Activated CD4-positive, CD25-positive, alpha-beta regulatory T cell treated with anti-CD3 and anti-CD28 coated beads, Interleukin-2, amount 50 U/mL, for 24 hours (primary cell): Measurements from ENCODE around the gene COL23A1.
"Not testable (repeated sequence)": the region's sequence is repeated elsewhere in the genome, so short reads cannot be mapped to it uniquely, and the experiment has no call there.

Source experiments
- ATAC-seq, 2 donors: fragments of 150-1000 bp; cut with Tn5 transposase; one replicate each; pipeline ENCODE4 v1.10.0; 2021; ENCODE audit warnings: mild to moderate bottlenecking in 1 of 2, moderate library complexity in 1 of 2

COL23A1 gene

DNA sequence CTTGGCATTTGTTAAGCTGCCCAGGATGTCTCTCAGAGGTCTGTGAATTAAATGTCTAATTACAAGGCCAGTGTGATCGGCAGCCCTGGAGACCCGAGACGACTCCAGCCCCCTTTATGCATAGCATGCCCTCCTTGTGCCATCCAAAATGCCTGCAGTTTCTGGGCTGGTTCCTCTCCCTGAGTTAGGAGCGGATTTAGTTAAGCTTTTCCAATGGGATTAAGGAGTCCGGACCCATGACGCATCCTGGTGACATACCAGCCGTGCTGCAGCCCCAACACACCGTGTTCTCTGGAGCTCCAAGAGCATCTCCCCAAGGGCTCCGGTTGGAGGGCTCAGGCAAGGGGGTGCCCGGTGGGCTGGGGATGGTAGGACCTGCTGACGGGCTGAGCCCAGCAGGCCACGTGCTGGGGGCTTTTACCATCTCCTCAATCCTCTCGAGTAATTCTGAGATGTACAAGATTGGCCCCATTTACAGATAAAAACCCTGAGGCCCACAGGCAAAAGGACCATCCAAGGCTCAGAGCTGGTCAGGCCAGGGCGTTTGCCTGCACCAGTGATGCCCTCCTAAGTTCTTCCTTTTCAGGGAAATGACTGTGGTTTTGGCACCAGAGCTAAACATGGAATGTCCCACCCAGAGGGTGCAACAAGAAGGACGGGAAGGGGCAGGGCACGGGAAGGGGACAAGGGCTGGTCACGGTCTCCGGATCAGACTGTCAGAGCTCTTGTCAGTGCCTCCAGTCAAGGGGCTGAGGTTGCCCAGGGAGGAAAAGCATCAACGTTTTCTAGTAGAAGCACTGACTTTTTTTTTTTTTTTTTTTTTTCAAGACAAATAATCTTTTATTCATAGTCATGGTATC is 275.0 kb downstream of the COL23A1 start:
- no peak for ATAC-seq

DNA sequence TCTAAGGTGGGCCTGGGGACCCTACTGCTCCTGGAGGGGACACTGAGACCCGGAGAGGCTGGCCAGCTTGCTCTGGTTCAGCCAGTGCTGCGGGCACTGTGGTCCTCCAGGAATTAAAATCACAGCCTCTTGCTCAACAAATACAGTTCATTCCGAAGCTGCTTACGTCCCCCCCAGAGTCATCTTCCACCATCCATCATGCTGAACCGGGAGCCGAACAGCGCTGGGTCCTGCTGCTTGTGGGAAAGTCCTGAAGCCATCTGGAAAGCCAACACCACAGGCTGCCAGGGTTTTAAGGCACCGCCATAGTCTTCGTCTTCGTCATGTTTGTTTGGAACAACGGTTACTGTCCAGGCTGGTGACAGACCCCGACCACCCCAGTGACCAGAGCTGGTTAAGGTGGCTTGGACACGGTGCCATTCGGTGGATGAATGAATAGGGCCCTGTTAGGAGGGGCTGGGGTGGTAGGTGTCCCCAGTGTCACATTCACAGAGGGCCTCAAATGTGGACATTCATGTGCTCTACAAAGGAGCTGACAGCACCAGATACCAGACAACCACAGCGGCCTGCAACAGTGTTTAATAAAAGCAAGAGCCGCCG is 276.0 kb downstream of the COL23A1 start:
- ATAC-seq = no peak

DNA sequence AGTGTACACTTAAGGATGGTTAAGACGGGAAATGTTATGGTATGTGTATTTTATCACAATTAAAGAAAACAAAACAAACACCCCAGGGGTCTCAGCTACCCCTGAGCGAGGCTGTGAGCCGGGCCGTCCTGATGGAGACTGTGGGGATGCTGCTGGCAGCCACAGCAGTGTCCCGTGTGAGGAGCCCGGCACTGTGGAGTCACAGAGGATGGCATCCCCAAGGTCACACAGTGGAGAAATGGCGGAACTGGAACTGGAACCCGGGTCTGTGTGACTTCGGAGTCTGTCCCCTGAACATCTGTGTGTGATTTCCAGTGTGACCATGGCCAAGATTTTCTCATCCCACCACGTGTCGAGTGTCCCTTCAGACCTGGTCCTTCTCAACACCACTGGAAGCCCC is 276.9 kb downstream of the COL23A1 start:
- no peak for ATAC-seq

DNA sequence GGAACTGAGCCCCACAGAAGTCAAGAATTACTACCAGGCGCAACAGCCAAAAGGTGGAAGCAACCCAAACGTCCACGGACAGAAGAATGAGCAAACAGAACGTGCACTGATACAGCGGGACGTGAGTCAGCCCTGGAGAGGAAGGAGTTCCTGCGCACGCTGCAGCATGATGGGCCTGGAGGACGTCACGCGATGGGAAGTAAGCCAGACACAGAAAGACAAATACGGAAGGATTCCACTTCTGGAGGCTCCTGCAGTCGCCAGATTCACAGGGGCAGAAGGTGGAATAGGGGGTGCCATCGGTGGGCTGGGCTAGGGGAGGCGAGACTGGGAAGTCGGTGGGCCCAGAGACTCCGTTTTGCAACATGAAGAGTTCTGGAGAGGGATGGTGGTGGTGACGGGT is 277.3 kb downstream of the COL23A1 start:
- no peak for ATAC-seq

DNA sequence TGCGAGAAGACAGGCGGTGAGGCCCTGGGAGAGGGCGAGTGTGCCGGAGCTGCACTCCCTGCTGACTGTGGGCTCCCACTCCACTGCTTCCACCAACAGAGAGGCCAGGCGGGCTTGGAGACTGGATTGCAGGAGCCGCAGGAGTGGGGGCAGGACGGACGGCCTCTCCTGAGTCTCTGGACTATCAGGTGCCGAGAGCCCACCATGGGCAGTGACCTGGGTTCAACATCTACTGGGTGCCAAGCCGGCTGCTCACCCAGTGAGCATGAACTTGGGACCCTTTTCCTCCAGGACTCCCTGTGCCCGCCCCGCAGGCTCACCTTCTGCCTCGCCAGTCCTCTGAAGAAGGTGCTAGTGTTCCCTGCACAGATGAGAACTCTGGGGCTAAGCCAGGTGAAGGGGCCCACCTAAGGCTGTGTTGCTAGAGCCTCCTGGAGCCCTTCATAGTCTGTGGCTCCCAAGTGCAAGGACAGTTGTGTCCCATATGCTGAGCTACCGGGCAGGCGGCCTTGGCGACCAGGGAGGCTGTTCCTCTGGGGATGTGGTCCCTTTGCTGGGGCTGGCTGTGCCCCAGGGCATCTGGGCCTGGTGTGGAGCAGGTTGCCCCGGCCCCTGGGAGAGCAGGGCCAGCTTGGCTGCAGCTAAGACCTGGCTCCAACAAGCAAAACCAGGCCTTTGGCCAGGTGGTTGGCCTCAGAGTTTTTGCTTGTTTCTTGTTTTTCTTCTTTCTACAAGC is 279.9 kb downstream of the COL23A1 start:
- ATAC-seq = no peak

- no peak for ATAC-seq
Observed at GRCh38 chr5:178309271-178310013, 280.8 kb downstream of the COL23A1 start.

GRCh38 chr5:178308541-178309092 is 281.6 kb downstream of the COL23A1 start:
- no peak for ATAC-seq

GRCh38 chr5:178307267-178308045 is 282.7 kb downstream of the COL23A1 start:
- no peak for ATAC-seq

DNA sequence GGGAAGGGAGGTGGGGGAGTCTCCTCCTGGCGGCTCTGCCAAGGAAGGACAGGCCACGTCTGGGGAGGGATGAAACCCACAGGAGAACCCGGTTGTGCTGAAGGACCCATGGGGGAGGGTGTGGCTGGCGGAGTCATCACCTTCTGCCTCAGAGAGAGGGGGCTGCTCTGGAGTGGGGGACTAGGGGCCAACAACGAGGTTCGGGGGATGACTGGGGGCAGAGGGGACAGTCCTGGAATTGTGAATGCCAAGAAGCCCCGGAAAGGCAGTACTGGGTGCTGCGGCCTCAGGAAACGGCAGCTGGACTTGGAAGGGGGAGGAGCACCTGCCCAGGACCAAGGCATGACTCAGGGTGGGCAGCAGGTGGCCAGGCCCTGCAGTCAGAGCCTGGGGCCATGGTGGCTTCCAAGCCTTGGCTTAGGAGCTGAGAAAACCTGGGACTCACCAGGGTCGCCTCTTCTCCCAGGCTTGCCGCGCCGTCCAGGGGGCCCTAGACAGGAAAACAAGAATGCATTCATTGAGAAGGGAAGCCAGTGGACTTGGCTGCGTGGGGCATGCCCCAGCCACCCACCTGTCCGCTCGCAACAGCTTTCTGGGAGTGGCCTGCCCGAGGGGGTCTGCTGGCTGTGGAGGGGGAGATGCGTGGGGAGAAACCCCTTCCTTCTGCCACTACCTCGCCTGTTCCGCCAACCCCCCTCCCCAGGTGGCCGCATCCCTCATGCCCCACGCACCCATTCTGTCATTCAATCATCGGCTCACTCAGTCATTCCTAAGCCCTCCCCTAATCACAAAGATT is 283.6 kb downstream of the COL23A1 start:
- no peak for ATAC-seq

- ATAC-seq = no peak
Observed at GRCh38 chr5:178305801-178306200, 284.4 kb downstream of the COL23A1 start.

- ATAC-seq = no peak
Observed at GRCh38 chr5:178304761-178305645, 285.2 kb downstream of the COL23A1 start.

DNA sequence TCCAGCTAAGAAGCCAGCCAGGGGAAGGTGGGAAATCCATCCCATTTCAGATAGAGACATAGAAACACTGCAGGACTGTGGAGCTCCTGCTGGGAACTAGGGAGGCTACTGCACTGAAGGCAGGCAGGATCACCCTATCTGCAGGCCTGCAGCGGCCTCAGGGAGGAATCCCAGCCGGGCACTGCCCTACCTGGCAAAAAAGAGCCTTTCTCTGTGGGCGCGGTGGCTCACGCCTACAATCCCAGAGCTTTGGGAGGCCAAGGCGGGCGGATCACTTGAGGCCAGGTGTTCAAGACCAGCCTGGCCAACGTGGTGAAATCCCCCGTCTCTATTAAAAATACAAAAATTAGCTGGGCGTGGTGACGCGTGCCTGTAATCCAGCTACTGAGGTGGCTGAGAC is 286.2 kb downstream of the COL23A1 start:
- ATAC-seq = no peak

GRCh38 chr5:178302321-178302720 is 287.9 kb downstream of the COL23A1 start:
- ATAC-seq = not testable (repeated sequence)

- no peak for ATAC-seq
Observed at GRCh38 chr5:178301641-178302040, 288.6 kb downstream of the COL23A1 start.

- no peak for ATAC-seq
Observed at GRCh38 chr5:178298283-178298807, 291.8 kb downstream of the COL23A1 start.

DNA sequence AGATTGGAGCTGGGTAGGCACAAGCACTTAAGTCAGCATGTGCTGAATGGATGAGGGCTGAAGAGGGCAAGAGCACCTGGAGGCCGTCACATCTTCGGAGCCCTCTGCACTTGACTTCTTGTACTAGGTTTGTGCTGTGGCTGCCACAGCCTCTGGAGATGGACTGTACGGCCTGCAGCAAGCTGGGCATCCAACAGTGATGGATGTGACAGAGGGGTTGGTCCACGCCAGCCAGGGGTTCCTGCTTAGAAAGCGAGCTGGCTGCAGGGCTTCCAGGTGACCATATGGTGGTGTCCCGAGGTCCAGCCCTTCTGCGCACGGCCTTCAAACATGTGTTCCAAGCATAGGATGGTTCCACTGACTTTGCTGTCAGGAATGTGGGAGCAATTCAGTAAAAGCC is 292.4 kb downstream of the COL23A1 start:
- no peak for ATAC-seq

DNA sequence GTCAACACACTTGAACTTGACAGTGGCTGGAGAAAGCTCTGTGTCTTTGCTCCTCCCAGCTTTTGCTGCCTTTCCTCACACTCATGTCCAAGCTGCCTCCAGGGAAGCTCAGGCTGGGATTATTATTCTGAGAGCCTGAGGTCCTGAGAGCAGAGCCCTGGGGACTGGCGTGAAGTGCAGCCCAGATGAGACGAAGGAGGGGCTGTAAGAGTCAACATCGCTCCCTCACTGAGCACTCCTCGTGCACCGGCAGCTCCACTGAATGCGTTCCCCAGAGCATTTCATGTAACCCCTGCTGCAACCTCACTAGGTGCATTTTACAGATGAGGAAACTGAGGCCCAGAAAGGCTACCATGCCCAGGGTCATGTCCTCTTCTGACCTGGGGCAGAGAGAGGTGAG is 294.1 kb downstream of the COL23A1 start:
- no peak for ATAC-seq

GRCh38 chr5:178295589-178295988 is 294.6 kb downstream of the COL23A1 start:
- no peak for ATAC-seq

DNA sequence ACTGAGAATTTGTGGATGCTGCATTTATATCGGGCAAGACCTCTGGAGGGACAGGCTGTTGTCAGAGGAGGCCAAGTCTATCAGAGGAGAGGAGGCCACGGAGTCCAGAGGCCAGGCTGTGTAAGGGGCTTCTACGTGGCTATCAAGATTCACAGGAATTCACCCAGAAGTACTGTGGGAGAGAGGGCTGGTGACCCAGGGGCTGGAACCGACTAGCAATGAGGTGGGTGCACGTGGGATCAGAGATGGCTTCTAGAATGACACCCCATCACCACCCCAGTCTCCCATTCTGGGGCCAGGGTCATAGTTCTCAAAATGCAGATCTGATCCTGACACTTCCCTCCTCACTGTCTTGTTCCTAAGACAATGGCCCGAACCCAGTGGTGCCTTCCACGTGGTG is 296.4 kb downstream of the COL23A1 start:
- no peak for ATAC-seq

- no peak for ATAC-seq
Observed at GRCh38 chr5:178293400-178293799, 296.8 kb downstream of the COL23A1 start.
